Glomerular visceral epithelial cell (primary cell): ENCODE measurements around the gene BABAM2.
A peak's percentile ranks its signal among the peaks of the same experiment; 100 is the strongest.
"Not testable (repeated sequence)": the region's sequence is repeated elsewhere in the genome, so short reads cannot be mapped to it uniquely, and the experiment has no call there.

Experiments used
- DNase-seq: peaks from one replicate; pipeline ENCODE4 v3.0.0-alpha.2; 2016; ENCODE audit errors: extremely low spot score

The BABAM2 gene

DNA sequence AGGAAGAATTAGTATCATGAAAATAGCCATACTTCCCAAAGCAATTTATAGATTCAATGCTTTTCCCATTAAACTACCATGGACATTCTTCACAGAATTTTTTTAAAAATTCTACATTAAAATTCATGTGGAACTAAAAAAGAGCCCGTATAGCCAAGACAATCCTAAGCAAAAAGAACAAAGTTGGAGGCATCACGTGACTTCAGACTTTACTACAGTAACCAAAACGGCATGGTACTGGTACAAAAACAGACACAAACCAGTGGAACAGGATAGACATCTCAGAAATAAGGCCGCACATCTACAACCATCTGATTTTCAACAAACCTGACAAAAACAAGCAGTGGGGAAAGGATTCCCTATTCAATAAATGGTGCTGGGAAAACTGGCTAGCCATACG lies 440.2 kb downstream of the BABAM2 start:
- DNase-seq = not testable (repeated sequence)

DNA sequence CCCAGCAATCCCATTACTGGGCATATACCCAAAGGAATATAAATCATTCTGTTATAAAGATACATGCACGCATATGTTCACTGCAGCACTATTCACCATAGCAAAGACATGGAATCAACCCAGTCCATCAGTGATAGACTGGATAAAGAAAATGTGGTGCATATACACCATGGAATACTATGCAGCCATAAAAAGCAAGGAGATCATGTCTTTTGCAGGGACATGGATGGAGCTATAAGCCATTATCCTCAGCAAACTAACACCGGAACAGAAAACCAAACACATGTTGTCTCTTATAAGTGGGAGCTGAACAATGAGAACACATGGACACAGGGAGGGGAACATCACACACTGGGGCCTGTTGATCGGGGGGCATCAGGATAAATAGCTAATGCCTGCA lies 441.3 kb downstream of the BABAM2 start:
- not testable (repeated sequence) for DNase-seq

DNA sequence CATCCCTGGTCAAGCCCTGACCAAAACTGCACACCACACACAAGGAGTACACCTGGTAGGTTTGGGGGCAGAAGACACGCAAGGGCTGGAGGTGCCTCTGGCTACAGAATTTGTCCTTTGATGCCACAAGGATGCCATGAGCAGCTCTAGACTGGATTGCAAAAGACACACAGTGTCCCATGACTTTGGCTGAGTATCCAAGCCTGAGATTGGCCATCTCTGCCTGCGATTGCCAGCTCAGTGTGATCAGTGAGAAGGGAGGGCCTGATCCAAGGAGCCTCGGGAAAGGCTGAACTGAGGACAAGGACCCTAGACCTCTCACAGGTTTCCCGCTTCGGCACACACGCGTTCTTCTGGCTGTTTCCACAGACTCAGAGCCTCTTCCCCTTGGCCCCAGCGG lies 442.2 kb downstream of the BABAM2 start:
- no peak for DNase-seq

DNA sequence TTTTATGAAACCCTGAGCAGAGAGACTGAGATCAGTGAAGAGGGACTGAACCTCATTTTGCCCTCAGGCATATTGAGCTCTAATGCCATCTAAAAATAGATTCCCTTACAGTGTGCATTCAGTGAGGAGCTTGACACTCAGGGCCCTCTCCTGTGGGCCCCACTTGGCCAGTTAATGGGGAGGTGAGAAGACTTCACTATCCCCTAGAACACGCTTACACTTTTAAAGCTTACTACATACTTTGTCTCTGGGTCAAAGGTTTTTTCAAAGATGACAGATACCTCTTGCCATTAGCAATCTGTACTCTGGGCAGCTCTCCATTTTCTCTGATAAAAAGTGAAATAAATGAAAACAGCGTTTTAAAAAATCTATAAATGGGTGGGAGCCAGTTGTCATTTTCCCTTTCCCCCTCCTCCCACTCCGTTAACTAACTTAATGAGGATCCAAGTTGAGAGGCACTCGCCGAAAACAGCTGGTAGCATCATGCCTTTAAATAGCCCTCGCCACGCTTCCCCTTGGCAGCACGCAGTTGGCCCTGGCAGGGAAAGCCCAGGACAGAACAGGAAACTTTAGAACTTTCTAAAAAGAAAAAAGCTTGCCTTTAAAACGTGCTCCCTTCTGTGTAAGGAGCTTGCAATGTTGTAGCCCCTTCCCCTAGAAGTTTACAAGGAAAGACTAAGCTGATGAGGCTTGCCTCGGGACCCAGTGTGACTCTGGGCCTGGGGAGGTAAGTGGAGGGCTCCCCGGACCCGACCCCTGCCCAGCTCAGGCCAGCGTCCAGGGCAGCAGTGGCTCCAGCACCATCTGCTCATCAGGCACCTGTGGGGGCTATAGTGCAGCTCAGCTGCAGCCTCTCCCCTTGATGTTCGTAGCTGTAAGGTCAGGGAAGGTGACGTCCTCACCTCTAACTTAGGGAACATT lies 443.3 kb downstream of the BABAM2 start:
- no peak for DNase-seq

DNA sequence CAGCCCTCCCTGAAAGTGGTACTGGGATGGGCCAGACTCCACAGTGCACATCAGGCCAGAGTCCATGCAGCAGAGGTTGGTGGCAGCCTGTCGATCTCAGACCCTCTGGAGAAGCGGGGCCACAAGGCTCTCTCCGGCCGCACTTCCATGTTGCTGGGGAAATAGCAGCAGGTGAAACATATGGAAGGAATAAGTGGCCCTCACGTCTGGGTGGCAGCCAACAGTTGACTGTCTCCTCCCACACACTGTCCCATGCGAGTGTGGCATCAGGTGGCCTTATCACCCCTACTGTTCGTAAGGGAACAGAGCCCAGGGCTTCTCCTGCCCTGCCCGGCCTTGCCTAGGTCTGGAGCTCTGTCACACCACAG lies 444.0 kb downstream of the BABAM2 start:
- no peak for DNase-seq

DNA sequence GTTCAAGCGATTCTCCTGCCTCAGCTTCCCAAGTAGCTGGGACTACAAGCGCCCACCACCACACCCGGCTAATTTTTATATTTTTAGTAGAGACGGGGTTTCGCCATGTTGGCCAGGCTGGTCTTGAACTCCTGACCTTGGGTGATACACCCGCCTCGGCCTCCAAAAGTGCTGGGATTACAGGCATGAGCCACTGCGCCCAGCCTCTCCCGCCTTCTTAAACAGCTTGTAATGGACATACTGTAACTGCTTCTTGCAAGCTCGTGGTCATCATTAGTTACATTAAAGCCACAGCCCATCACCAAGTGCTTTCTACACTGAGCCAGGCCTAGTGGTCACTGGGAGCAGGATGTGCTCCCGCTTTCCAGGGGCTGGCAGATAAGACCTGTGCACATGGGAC lies 444.7 kb downstream of the BABAM2 start:
- not testable (repeated sequence) for DNase-seq

DNA sequence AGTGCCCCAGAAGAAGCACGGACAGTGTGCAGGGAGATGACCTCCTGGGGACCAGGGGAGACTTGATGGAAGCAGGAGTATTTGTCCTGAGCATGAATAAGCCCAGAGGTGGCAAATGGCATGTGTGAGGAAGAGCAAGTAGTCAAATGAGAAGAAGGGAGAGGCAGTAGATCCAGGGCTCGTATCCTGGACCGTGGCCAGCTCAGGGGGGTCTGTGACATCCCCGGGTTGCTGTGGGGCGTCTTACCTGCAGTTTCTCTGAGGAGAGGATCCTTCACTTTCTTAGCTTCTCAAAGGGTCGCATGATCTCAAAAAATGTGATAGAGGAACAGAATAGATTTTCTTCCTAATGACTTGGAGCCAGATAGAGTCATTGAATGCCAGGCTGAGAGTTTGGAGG lies 445.1 kb downstream of the BABAM2 start:
- no peak for DNase-seq

DNA sequence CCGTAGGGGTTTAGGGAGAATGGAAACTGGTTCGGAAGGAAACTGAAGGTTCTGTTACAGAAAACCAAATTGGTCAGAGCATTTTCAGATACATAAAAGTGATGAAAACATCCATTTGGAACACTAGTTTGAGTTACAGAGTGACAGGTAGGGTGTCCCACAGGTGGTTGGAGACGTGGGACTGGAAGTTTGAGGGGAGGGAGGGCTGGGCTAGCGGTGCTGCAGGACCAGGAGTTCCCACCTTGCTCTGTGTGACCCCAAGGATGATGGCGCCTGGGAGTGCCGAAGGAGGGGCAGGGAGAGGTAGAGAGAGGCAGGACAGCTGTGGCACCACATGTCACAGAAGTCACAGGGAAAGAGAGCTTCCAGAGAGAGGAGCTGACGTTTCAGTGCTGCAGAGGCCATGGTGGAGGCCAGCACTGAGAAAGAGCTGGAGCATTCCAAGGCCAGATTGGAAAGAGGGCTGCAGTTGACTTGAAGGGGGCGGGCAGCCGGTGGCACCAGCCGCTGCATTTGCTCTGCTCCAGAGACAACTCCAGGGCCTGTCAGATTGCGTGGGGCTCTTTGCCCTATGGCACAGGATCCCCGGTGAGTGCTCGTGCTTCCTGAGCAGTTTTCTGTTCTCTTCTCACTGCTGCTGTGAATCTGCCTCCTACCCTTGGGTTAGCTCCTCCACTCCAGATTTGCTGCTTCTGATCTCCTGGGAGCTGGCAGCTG lies 445.9 kb downstream of the BABAM2 start:
- no peak for DNase-seq

DNA sequence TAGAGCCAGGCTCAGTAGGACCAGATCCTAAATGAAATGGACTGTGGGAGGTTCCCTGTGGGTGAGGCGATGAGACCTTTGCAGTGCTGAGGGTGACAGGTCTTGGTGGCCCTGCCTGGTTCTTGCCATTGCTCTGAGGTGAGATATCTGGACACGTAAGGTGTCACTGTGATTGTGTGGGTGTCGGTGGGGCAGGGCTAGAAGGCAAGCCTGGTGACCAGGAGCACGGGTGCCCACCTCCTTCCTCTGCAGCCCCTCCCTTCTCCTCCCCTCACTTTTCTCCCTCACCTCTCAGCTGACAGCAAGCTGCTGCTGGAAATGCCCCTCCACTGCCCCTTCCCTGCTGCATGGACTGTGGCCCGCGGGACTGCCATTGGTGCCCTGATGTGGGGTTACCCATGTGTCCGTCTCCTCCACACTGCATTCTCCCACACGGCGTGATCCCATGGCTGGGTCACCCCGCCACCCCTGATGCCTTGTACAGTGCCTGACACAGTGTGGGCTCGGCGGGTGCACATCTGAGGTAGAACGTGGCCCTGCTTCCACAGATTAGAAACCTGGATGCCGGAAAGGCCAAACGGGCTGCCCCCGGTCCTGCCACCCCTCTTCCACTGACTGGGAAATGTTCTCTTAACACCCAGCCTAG lies 446.6 kb downstream of the BABAM2 start:
- no peak for DNase-seq

DNA sequence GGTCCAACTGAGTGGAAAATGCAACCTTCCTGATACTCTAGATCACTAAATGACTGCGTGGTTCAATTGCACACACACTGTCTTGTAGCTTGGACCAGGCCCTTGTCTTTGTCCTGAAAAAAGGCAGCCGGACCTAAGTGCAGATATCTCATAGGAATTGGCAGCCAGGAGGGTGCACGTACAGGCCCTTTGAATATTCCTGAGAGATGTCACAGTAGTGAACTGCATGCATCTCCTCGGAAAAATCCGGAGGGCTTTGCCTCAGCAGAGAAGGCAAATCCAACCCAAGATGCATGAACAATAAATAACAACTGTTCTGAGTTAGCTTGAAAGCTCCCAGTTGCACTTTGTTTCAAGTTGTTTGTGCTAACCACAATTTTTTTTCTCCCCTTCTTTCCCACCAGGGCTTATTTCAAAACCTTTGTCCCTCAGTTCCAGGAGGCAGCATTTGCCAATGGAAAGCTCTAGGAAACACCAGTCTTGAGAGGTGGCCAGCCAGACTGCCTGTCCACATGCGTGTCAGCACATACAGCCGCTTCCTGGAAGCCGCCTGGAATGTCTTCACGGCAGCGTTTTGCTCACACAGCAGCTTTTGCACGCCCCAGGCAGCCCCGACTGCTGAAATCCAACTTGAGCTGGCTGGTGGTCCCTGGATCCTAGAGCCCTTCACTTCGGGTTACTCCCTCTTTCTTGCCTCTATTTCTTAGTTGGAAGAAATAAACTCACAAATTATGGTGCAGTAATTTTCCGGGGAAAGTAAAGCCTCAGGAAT lies 447.7 kb downstream of the BABAM2 start:
- peak; percentile 59 for DNase-seq

DNA sequence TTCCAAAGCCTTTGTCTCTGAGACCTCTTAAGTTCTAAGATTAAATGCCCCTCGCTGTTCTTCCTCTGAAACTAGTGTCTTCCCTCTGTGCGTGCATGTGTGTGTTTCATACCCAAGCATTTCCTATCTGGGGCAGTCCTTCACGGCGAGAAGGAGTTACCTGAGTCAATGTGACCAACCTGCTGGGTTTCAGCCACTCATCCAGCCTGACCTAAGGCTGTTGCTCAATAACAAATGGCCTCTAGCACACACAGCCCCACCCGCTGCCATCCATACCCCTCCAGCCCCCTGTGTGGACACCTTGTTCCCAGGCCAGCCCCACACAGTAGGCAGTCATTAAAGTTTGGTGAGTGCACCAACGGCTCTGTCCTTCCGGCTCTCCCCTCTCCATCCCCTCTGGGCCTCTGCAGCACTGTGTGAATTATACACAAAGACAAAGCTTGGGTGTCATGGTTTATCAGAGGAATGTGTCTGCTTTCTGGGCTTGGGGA lies 448.3 kb downstream of the BABAM2 start:
- peak; percentile 9 for DNase-seq

DNA sequence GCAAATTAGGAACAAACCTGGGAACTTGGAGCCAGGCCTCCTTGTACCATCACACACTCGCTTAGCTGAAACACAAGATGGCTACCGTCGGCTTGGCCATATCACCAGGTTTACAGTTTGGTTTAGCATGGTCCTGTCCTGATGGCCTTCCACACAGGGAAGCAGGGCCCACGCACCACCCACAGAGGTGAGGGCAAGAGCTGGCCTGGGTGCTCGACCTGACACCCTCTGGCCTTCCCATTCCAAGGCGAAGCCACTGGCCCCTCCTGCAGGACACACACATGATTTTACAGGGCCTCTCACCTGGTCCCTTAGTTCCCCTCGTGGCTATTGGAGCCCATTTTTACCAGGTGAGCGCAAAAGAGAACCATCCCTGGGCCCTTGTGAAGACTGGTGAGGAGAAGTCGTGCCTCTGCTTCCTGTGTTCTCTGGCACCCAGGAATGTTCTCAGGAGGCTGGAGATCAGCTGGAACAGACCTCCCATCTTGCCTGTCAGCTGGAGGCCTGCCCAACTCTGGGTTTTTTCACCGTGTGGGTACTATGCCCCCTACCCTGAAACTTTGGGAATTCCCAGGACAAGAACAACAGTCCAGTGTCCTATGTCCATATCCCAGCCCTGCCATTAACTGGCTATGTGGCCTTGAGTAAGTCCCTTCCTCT lies 449.1 kb downstream of the BABAM2 start:
- DNase-seq = peak; percentile 25

DNA sequence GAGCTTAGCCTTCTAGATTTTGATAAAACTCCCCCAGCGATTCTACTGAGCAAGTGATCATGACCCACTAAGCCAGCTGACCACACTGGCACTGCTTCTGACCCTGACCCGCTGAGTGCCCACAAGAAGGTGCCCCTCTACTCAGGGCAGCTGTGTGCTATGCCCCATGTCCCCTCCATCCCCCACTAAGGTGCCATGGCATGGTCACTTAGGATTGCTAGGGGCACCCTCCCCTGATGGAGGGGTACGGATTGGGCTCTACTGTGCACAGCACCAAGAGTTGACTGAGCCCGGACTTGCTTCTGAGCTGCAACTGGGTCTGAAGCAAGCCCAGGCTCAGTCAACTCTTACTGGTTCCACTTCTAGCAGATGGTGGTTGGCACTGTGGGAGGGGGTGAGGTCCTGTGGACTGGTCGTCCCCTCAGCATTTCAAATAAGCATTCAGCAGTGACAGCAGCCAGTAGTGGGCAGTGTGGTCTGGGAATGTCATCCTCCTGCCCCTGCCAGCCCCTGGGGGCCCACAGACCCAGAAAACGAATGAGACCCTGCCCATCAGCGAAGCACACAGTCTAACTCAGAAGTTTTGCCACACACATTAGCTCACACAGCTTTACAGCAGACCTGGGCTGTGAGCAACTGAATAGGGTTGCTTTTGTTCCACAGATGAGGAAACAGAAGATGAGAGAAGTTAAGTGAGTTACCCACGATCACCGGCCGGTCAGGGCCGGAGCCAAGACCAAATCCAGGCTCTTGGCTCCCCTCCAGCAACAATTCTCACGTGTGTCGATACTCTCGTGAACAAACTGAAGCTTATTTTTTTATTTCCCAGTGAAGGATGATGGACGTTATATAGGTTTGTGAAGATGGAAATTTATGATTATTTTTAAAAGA lies 450.0 kb downstream of the BABAM2 start:
- DNase-seq = no peak

DNA sequence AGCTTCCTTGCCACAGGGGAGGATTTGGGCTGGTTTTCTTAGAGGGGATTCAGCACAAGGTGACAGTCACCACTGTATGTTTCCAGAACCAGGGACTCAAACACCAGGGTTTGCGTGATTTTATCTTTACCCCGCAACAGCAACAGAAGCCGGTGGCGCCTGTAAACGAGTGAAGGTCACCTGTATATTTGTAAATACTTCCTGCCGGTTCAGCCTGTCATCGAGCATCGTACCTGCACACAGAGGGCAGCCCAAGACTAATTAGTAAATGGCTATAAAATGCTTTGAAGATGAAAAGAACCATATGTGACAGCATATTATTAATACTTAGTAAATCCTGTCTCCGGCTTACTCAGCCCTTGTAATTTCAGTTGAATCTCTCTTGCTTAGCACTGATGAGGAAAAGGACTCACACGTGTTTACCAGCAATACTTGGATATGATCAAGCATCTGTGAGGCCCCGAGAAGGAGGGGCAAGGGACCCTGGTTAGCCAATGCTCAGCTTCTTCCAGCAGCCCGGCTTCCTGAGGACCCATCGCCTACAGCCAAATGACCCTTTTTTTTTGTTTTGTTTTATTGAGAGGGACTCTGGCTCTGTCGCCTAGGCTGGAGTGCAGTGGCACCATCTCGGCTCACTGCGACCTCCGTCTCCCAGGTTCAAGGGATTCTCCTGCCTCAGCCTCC lies 450.8 kb downstream of the BABAM2 start:
- no peak for DNase-seq

DNA sequence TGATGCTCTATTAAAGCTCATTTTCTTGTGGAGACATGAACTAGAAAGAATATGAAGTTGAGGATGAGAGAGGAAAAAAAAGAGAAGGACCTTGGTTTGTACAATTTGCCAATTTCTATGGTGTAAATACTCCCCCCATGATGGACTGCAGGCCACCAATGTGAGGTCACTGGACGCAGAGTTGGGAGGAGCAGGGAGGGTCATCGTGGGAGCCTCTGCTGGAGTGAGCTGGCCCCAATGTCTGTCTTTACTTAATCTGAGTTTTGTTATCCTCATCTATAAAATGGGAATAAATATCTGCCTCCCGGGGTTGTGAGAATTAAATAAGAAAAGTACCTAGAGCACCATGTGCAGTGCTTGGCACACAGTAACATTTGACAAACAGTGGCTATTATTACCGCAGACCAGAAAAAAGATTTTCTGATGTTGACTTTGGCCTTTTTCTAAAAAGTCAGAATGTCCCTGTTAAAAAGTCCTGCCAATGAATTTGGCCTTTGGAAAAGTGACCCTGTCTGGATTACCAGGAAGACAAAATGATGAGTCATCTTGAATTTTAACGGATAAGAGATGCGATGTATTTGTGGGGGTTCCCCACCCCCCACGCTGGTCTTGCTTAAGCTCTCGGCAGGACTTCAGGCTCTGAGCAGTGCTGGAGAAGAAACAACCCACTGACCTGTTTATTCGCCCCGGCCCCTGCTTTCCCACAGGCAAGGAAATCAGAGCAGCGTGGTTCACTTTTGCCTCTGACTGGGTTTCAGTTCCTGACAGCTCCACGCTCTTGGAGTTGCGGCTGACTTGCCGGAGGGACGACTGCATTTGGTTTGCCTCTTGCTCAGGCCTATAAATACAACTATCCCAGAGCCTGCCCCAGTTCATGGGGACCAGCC lies 451.8 kb downstream of the BABAM2 start:
- peak; percentile 44 for DNase-seq

DNA sequence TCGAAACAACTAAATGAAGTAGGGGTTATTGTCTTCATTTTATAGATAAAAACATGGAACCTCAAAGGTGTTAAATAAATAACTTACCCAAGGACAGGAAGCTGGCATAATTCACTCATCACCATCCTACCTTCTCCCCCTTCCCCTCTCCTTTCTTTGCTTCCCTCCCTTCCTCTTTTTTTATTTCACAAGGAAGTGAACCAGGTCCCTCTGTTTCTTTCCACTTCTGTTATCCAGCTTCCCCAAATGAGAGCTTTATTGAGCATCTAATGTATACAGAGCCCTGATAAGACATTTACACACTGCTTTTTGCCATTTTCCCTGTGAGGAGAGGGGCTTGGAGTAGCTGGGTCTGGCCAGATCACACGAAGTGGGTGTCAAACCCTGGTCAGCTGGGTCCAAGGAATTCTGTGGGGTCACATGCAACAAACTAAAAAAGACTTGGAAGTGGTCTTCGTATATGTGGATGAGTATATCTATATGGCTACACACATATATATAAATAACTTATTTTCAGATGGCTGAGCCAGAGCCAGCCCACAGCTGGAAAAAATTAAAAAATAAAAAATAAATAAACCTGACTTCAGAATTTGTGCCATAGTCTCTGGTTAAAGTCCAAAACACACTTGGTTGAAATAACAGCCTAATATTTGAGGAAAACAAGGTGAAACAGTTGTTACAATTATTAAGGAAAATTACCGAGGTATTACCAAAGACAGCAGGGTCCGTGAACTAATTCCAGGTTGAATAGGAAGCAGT lies 452.8 kb downstream of the BABAM2 start:
- no peak for DNase-seq

DNA sequence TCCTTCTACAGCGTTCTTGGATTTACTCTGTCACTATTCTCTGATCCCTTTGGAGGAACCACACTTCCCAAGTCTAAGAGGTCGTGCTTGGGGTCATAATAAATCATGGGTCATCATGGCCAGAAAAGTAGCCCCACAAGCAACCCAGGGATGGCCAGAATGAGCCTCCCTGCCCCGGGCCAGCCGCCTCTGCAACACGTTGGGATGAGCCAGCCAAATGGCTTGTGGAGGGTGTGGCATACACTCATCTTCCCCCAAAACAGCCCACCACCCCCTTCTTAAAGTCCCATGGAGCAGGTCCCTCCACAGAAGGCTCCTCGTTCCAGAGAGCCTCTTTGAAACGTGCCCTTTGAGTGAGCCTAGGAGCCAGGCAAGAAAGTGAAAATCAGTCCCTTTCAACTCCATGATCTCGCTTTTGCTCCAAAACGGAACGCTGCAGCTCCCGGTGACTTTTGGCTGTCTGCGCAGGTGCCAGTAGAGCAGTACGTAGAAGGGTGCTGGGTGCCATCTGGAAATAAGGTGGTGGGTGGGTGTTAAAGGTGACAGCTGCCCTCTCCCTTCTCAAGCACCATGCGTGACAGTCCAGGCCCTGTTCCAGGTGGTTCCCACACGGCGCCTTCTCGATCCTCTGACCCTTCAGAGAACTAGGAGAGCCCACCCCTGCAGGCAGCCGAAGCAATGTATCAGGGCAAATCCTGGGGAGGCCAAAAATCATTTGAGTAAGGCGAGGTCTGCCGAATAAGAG lies 453.6 kb downstream of the BABAM2 start:
- DNase-seq = no peak
